NOMO-1 (cell line): ENCODE data around the gene TMBIM1.
"Not testable (repeated sequence)": the region's sequence is repeated elsewhere in the genome, so short reads cannot be mapped to it uniquely, and the experiment has no call there.

Experiments
- DNase-seq, 2 experiments: peaks; one replicate each; lab custom pipeline; 2025; ENCODE audit not compliant: unreplicated experiment in 2 of 2; lab: John Stamatoyannopoulos, UW

Gene TMBIM1

DNA sequence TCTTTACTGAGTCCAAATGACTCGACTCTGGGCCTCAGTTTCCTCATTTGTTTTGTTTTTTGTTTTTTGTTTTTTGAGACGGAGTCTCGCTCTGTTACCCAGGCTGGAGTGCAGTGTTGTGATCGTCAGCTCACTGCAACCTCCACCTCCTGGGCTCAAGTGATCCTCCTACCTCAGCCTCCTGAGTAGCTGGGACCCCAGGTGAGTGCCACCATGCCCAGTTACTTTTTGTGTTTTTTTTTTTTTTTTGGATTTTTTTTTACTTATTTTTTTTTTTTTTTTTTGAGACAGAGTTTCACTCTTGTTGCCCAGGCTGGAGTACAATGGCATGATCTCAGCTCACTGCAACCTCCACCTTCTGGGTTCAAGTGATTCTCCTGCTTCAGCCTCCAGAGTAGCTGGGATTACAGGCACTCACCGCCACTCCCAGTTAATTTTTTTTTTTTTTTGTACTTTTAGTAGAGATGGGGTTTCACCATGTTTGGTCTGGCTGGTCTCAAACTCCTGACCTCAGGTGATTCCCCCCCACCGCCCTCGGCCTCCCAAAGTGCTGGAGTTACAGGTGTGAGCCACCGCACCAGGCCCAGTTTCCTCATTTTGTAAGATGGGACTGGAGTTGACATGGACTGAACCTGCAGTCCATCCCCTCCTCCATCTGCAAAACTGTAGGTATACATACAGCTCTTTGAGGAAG is 18.9 kb downstream of the TMBIM1 start:
- DNase-seq: not testable (repeated sequence)

DNA sequence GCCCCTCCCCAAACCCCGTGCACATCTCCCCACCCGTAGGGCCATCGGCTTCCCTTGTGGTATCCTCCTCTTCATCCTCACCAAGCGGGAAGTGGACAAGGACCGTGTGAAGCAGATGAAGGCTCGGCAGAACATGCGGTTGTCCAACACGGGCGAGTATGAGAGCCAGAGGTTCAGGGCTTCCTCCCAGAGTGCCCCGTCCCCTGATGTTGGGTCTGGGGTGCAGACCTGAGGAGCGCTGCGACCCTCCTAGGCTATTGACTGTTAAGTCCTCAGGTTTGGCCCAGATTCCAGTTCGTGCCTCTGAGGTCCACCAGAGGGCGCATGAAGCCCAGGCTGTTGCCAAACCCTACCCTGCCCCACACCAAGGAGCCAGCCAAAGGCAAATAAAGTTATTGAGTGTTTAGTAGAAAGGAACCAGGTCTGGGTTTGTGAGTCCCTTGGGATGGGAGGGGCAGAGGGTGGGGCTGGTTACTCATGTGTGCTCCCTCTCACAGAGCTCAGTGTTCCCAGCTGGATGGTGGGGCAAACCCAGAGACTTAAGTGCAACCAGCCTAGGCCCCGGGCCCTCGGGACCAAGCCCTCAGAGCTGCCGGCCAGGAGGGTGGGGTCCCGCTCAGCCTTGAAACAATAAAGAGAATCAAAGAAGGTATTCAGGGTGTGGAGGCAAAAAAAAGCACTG is 19.6 kb downstream of the TMBIM1 start:
- peak; percentile 76 to 92 for DNase-seq

DNA sequence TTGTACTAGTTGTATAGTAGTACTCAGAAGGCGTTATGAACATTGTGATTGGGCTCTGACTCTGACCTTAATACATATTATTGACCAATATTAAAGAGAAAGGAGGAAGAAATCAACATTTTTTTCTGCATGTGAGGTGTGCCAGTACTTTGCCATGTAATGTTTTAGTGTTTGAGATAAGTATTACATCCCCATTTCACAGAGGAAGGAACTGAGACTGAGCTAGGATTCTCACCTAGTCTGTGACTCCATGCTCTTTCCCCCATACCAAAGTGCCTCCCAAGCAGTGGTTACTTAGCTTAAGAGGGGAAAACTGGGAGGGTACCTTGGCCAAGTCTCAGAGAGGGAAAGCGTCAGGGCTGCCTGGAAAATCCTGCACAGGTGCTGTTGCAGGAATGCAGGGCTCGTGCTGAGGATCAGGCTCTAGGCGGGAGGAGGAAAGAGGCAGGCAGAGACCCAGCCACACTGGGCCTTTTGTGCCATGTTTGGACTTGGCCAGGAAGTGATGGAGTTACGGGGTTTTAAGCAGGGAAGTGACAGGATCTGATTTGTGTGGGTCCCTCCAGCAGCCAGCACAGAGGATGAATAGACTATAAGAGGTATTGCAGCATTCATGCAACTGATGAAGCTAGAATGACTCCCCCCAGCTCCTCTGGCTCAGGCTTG is 20.3 kb downstream of the TMBIM1 start:
- no peak for DNase-seq

DNA sequence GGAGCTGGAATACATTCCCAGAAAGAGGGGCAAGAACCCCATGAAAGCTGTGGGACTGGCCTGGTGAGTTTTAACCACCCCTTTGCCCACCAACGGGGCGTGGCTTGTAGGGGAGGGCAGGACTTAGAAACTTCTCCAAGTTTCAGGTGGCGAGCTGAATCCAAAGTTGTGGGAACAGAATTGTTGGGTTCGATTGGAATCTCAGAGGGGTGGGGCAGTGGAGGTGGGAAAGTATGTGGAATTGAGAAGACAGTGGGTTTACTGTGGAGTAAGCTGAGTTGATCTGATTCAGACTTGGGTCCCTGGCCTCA is 20.9 kb downstream of the TMBIM1 start:
- no peak for DNase-seq

DNA sequence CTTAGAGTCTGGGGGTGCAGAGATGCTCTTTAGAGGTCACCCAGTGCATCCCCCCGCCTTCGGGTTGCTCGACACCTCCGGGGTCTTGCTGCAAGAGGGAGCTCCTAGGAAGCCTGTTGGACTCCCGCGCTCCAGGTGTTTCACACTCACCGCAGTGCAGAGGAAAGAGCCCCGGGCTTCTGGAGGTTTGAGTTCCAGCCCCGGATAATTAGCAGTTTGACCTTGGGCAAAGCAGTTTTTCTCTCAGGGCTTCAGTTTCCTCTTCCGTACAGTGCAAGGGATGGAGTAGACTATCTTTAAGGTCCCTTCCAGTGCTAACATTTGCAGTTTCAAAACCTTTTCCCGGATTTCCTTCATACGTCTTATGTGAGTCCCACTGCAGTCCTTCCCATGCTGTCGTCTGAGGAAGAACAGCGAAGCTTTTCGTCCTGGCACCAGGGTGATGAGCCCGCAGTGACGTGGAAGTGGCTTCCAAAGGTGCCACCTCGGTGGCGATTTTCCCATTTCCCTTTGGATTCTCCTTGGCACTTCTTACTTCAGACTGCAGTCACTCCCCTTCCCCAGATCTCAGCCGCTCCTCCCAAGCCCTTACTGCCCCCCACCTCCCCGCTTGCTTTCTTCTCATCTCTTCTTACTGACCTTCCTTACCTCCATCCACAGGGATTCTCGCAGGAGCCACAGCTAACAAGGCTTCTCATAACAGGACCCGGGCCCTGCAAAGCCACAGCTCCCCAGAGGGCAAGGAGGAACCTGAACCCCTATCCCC is 21.4 kb downstream of the TMBIM1 start:
- DNase-seq: peak in 1 of 2 experiments; percentile 27

DNA sequence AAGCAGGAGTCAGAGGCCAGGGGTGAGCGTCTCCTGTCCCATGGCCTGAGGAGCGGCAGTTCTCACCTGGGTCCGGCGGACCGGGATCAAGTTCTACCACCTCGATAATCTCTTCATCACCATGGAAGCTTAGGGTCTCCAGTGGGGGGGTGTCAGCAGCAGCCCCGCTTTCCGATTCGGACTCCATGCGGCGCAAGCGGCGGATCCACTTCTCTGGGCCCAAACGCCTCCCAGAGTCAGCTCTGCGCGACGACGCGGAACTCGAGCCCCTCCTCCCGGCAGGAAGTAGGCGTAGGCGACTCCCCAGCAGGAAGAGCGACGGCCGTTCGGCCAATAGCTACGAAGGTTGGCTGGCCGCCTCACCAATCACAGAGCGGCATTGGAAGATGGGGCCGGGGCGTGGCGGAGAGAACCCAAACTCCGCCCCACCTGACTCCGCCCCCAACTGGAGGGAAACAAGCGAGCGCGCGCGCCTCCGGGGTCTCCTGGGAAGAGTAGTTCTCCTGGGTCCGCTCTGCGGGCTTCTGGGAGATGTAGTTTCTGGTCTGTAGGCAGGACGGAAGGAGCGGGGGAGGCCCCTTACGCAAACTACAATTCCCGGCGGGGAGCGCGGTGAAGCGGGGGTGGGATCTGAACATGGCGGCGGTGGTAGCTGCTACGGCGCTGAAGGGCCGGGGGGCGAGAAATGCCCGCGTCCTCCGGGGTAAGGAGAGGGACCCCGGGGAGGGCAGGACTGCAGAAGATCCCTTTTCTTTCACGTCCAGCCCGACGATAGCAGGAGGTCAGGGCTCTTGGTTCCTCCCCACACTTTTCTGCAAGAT is 22.2 kb downstream of the TMBIM1 start, which contains the start of the genes AAMP and PNKD:
AAMP (minus strand) TSS at position 238 of the 821 bp plus-strand sequence; CDS start at position 187, 51 bp downstream.
PNKD (plus strand) TSS at position 620 of the 821 bp plus-strand sequence; CDS start at position 637, 17 bp downstream.
- peak; percentile 99 to 100 for DNase-seq

DNA sequence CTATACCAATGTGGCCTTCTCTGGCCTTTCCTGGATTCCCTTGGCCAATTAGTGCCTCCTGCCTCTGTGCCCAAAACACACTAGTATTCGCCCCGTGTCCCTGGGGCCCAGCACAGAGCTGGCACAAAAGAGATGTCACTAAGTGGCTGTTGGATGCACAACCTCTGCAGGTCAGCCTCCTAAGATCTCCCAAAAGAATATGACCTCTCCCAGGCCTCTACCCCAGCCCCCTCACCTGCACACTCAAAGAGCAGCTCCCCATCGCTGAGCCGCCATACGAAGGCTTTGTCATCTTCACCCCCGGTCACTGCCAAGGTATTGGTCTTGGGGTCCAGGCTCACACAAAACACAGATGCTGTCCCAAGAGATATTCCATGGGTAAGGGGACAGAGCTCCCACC is 25.0 kb downstream of the TMBIM1 start:
- DNase-seq: no peak

- DNase-seq: no peak
Measured at GRCh38 chr2:218266316-218266979, 25.9 kb downstream of the TMBIM1 start.

GRCh38 chr2:218265626-218266025 is 26.7 kb downstream of the TMBIM1 start:
- no peak for DNase-seq

DNA sequence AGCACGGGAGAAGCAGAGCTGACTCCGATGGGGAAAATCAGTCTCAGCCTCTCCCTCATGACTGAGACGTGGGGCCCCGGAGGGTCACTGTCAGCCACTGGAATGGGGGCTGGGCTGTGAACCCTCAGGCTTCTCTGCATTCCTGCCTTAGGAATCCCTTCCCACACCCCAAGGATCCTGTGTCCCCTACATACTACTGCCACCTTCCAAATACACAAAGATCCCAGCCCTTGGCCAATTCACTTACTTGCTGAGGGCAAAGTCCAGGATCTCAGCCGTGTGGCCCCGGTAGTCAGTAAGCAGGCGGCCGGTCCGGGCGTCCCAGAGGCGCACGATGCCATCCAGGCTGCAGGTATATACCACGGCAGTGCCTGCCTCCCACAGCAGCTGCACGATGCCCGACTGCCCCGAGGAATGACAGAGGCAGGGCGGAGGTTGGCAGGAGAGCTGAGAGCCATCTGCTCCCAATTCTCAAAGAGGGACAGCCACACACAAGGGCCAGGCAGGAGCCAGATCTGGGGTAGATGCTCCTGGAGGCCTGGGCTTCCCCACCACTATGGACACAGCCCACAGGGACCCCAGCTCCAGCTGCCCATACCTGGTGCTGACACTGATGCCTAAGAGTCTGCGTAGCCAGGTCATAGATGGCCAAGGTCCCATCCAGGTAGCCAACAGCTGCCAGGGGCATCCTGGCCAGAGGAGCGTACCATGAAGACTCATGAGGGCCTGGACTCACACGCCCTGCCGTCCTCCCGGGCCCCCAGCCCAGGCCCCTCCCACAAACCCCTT is 27.3 kb downstream of the TMBIM1 start:
- DNase-seq: no peak

GRCh38 chr2:218263817-218264641 is 28.3 kb downstream of the TMBIM1 start:
- DNase-seq: no peak

- DNase-seq: no peak
Measured at GRCh38 chr2:218262631-218263586, 29.4 kb downstream of the TMBIM1 start.

DNA sequence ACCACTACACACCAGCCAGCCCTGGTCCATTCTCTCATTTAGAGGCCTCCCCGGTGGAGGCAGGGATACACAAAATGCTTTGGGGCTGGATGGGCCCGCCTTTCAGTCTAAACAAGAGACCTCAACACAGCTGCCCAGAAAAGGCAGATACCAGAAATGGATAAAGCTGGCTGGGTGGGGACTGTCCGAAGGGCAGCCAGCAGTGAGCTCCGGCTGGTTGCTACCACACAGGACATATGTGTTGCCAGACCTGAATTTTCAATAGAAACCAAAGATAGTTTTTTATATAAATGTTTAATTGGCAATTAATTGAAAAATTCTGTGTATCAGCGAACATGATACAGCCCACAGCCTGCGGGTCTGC is 30.1 kb downstream of the TMBIM1 start:
- no peak for DNase-seq

- peak in 1 of 2 experiments; percentile 6 for DNase-seq
Measured at GRCh38 chr2:218261423-218262236, 30.7 kb downstream of the TMBIM1 start.

- DNase-seq: no peak
Measured at GRCh38 chr2:218260742-218261422, 31.4 kb downstream of the TMBIM1 start, which contains the start of gene GPBAR1. TSS of gene GPBAR1 (plus strand) at chr2:218261015. CDS start at chr2:218262725, 1,710 bp downstream.
